GM21619 (cell line): Measurements from ENCODE around the gene MTA3.
"Not testable (repeated sequence)": the region's sequence is repeated elsewhere in the genome, so short reads cannot be mapped to it uniquely, and the experiment has no call there.

ENCODE experiments used
- ATAC-seq: cut with Tn5 transposase; IDR thresholded peaks from one replicate; pipeline ENCODE4 v1.9.1; 2021; ENCODE audit not compliant: unreplicated experiment

The MTA3 gene

GRCh38 chr2:42606166-42606565 lies 37.7 kb downstream of the MTA3 start:
- not testable (repeated sequence) for ATAC-seq

- ATAC-seq: no peak
Measured at GRCh38 chr2:42607101-42607637, 38.7 kb downstream of the MTA3 start.

- no peak for ATAC-seq
Measured at GRCh38 chr2:42613281-42614064, 45.0 kb downstream of the MTA3 start.

GRCh38 chr2:42614838-42615237 lies 46.4 kb downstream of the MTA3 start:
- no peak for ATAC-seq

- ATAC-seq: no peak
Measured at GRCh38 chr2:42618116-42618515, 49.7 kb downstream of the MTA3 start.

GRCh38 chr2:42618972-42619371 lies 50.5 kb downstream of the MTA3 start:
- no peak for ATAC-seq

GRCh38 chr2:42621626-42622025 lies 53.2 kb downstream of the MTA3 start:
- ATAC-seq: not testable (repeated sequence)

GRCh38 chr2:42622943-42623676 lies 54.7 kb downstream of the MTA3 start:
- no peak for ATAC-seq

- ATAC-seq: no peak
Measured at GRCh38 chr2:42624047-42624446, 55.6 kb downstream of the MTA3 start.

- not testable (repeated sequence) for ATAC-seq
Measured at GRCh38 chr2:42628024-42628423, 59.6 kb downstream of the MTA3 start.

- ATAC-seq: no peak
Measured at GRCh38 chr2:42636934-42637333, 68.5 kb downstream of the MTA3 start.

- ATAC-seq: no peak
Measured at GRCh38 chr2:42638080-42638784, 69.8 kb downstream of the MTA3 start.

- no peak for ATAC-seq
Measured at GRCh38 chr2:42639340-42640077, 71.1 kb downstream of the MTA3 start.

GRCh38 chr2:42640261-42640660 lies 71.8 kb downstream of the MTA3 start:
- no peak for ATAC-seq

GRCh38 chr2:42642371-42642770 lies 73.9 kb downstream of the MTA3 start:
- ATAC-seq: not testable (repeated sequence)

- no peak for ATAC-seq
Measured at GRCh38 chr2:42645551-42645950, 77.1 kb downstream of the MTA3 start.

- no peak for ATAC-seq
Measured at GRCh38 chr2:42648796-42649195, 80.4 kb downstream of the MTA3 start.

GRCh38 chr2:42651057-42651456 lies 82.6 kb downstream of the MTA3 start:
- ATAC-seq: no peak

- no peak for ATAC-seq
Measured at GRCh38 chr2:42652086-42652485, 83.7 kb downstream of the MTA3 start.

GRCh38 chr2:42653039-42653438 lies 84.6 kb downstream of the MTA3 start:
- no peak for ATAC-seq
